NCI-H82 treated with DMSO at 0.1 percent for 48 hours (cell line): ENCODE measurements around the gene RBM33.

Experiments
- DNase-seq: peaks from one replicate; lab custom pipeline; 2025; ENCODE audit not compliant: unreplicated experiment; lab: John Stamatoyannopoulos, UW

Gene RBM33

DNA sequence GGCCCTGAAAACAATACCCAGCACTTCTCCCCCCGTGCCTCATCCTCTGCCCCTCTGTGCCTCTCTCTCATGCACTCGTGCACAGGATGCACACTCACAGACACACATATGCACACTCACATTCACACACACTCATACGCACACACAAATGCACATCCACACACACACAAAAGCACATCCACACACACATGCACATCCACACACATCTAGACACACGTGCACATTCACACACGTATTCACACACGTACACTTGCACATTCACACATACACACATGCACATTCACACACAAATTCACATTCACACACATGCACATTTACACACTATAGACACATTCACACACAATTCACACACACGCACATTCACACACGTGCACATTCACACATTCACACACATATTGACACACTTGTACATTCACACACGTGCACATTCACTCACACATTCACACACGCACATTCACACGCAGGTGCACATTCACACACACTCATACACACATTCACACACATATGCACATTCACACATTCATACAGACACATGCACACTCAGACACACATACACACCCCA, 148.6 kb downstream of the RBM33 start:
- no peak for DNase-seq

- DNase-seq = no peak
These were observed 149.3 kb downstream of the RBM33 start for GRCh38 chr7:155793720-155794119.

GRCh38 chr7:155794196-155794595, 149.7 kb downstream of the RBM33 start:
- DNase-seq = no peak

- DNase-seq = no peak
These were observed 150.9 kb downstream of the RBM33 start for GRCh38 chr7:155795401-155795800.

- no peak for DNase-seq
These were observed 151.5 kb downstream of the RBM33 start for GRCh38 chr7:155795951-155796350.

DNA sequence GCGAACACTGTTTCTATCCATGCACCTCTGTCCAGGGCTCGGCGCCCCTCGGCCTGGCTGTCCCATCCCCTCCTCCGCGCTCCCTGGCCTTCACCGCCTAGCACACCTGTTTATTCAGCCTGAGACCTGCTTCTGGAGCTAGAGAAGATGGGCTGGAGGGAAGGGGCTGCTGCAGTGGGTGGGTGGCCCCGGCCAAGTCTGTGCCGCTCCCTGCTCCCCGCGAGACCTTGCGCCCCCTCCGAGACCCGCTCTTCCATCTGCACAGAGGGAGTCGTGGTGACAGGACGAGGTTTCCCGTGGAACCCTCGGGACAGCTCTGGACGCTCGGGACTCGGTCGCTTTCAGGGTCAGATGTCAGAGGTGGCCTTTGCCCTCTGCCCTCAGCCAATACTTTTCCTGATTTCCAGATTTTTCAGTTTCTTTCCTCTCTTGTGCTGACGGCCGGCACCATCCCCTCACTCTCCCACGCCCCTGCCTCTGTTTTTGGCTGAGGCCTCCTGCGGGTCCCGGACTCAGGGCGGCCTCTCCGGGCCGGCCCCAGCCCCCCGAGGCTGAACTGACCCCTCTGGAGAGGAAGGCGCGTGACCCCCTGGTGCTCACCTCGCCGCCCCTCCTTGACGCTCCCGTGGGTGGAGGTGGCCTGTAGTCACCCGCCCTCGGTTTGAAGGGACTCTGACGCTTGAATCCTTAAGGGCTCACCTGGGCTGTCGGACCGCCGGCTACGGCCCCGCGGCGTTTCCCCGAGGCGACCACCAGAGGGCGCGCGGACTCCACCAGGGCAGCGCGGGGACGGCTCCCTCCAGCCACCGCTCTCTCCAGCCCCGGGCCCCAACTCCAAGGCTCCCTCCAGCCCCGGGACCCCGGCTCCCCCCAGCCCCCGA, 152.2 kb downstream of the RBM33 start:
- DNase-seq = no peak

GRCh38 chr7:155797262-155798250, 153.1 kb downstream of the RBM33 start:
- DNase-seq = no peak

GRCh38 chr7:155798673-155799439, 154.4 kb downstream of the RBM33 start:
- DNase-seq = no peak

DNA sequence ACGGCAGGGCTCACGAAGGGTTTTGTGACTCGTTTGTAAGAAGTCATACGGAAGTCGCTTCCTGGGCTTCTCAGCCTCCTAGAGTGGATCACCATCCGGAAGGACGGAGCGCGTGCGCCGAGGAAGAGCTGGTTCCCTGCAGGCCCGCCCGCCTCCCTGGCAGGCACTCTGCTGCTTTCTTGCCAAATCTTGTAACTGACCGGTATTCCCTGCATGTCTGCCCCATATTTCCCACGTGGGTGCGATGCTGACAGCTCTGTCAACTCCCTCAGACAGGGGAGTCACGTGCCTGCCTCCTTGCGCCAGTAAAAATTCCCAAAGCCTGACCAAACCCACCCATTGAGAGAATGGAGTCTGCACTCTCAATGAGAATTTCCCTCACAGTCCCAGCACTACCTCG, 155.1 kb downstream of the RBM33 start:
- no peak for DNase-seq

- DNase-seq = no peak
These were observed 155.8 kb downstream of the RBM33 start for GRCh38 chr7:155800301-155800700.

DNA sequence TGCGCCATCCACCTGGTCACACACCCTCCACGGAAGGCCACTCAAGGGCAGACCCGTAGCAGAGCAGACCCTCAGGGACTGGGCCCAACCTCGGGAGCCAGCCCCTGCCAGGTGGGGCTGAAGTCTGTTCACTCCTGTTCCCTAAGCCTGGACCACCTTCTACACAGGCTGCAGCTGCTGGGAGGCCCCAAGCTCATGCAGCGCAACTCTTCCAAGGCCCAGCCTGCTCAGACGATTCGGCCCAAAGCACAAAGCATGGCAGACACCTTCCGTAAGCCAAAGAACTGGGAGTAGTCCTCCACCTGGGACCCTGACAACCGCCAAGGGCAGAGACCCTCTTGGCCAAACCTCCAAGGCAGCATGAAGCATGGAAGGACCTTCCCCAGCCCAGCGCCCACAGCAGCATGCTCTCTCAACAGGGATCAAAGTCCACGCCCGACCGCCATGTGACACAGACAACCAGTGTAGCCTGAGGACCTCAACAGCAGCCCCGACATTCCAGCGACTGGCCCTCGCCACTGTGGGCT, 156.3 kb downstream of the RBM33 start:
- DNase-seq = no peak

DNA sequence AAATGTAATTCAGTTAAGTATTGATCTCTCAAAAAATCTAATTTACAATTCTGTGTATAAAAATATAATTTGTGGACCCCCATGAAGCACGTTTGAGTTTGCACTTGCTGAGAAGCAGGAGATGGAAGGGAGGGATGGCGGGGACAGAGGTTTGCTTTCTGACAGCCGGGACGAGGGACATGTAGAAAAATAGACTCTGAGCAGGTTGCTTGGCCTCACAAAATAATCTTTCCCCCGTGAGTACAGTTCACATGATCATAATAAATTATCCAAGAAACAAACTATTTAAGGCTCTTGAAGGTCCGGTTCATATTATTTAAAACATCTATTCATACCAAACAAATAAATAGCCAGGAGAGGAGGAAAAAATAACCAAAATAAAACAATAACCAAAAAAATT, 157.8 kb downstream of the RBM33 start:
- no peak for DNase-seq

GRCh38 chr7:155802906-155803417, 158.5 kb downstream of the RBM33 start:
- DNase-seq = no peak

DNA sequence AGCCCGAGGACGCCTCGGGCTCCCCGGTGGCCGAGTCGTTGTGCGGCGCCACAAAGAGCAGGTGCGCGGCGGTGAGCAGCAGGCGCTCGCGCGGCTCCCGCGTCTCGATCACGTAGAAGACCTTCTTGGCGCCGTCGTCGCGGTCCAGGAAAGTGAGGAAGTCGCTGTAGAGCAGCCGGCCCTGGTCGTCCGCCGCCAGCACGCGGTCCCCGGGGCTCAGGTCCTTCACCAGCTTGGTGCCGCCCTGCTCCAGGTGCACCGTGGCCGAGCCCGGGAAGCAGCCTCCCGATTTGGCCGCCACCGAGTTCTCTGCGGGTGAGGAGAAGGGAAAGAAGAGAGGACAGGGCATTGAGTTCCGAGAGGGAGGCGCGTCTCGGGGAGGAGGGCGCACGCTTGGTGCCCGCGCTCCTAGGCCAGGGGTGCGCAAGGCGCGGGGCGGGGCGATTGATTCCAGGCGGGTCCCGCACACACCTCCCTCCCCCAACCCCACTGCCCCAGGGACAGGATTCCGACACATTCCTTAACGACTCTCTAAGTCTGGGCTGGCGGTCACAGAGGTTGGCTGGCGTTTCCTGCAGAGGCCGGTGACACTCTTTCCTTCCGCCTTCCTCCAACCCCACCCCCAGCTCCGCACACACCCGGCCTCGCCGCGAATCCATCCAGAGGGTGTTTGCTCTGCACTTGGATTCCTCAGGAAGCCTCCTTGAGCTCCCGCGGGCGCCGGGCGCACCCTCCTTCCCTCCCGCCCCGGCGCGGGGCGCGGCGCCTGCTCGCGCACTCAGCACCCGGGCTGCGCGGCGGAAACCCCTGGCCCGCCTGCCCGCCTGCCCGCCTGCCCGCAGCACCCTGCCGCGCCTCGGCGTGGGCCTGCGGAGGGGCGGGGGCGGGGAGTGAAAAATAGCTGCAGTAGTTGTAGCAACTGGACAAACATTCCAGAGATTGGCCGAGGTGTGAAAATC, 159.2 kb downstream of the RBM33 start:
- DNase-seq = no peak

GRCh38 chr7:155804431-155804831, 160.0 kb downstream of the RBM33 start:
- DNase-seq = no peak

- peak; percentile 12 for DNase-seq
These were observed 160.7 kb downstream of the RBM33 start for GRCh38 chr7:155804897-155805825.

GRCh38 chr7:155805826-155806095, 161.3 kb downstream of the RBM33 start:
- no peak for DNase-seq
